GM18867 (cell line): ENCODE results near the gene WDR33.
"Not testable (repeated sequence)": the region's sequence is repeated elsewhere in the genome, so short reads cannot be mapped to it uniquely, and the experiment has no call there.

Experiments used
- ATAC-seq: cut with Tn5 transposase; IDR thresholded peaks from one replicate; pipeline ENCODE4 v1.9.1; 2021; ENCODE audit warnings: mild to moderate bottlenecking, moderate library complexity; ENCODE audit not compliant: unreplicated experiment

WDR33 gene

DNA sequence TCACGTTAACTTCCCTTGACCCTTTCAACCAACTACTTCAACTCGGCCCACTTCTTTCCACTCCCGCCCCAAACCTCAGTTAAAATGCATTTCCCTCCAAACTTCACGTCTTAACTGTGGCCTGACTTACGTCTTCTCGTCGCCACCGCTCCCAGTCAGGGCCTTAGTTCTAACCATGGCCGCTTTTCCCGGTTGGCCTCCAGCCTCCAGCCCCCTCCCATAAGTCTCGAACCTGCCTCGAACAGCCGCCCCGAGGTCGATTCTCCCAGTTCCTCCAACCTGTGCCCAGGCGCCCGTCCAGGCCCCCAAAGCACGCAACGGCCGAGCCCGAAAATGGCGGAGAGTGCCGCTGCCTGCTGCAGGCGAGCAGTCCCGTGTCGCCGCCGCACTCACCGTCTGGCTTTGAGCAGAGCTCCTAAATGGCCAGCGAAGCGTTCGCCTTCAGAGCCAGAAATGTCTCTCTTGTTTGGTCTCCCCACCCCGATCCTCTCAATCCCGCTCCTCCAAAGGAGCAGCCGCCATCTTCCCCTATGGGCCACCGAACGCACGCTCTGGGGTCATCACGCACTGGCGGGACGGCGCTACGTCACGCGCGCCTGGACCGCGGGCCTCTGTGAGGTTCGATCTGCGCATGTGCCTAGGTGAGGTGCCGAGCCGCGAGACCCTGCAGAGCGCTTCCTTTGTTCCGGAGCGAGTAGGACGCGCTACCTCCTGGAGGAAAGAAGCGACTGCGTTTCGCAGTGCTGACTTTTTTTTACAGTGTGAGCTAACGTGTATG is at the start of gene WDR33:
TSS of gene WDR33 (minus strand) at position 553 of the 778 bp plus-strand sequence. CDS start 40,190 bp downstream, outside the sequence.
- peak; percentile 98 for ATAC-seq

DNA sequence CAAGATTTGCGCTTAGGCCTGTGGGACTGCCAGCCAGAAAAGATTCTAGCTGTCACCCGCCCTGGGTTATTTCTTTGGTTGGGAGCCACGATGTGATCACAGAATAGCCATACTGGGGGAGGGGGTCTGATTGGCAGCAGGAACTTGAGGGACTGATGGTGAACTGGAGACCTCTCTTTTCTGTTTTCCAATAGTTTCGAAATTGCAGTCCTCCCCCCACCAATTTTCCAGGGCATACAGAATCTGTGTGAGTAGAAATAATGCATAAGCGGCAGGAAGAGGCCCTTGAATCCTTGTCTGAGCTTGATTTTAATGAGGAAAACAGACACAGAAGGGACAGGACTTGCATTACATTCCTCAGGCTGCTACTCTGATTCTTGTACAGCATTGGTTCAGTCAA is 49.2 kb upstream of the WDR33 start:
- no peak for ATAC-seq

DNA sequence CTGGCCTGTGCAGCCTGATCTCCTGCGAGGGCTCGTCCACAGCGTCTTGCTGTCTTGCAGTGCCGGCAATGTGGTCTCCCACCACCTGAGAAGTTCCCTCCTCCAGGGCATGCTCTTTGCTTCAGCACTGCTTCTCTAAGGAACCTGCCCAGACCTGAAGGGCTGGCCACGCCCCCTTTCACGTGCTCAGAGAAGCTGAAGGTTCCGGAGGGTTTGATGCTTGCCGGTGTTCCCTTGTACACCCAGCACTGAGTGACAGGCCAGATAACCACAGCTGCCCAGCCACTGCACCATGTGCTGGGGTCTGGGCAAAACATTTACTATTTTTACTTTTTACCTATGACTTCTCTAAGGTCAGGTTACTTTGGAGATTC is 48.7 kb upstream of the WDR33 start:
- no peak for ATAC-seq

DNA sequence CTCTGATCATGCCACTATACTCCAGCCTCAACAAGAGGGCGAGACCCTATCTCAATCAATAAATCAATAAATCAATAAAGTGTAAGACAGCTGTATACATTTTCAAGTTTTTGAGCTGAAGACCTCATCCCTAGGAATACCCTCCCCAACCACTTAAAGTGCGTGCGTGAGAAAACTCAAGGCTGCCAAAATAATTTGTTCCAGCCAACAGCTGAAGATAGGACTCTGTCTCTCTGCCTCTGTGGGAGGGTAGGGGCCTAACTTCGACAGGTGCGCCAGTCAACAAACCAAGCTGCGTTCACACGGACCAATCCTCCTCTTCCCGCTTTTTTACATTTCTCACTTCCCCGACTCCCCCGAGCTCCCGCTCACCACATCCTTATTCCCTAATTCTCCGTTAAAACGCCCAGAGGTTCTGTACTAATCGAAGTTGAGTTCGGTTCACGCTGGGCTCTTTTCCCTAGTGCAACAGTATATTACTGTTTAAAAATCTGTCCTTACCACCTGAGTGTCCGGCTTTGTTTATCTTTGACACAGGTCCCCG is 46.4 kb upstream of the WDR33 start:
- ATAC-seq = no peak

DNA sequence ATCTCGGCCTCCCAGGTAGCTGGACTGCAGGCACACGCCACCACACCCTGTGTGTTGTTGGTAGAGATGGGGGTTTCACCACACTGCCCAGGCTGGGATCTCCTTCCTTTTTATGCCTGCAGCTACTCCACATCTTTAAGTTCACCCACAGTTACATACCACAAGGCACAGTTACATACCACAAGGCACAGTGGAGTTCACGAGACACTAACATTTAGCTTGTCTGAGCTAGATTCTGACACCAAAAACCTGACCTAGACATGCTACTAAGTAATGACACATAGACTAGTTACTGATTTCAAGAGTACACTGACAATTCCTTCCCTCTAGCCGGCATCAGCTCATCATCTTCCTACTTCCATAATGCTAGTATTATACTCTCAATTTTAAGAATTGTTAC is 42.7 kb upstream of the WDR33 start:
- ATAC-seq = no peak

DNA sequence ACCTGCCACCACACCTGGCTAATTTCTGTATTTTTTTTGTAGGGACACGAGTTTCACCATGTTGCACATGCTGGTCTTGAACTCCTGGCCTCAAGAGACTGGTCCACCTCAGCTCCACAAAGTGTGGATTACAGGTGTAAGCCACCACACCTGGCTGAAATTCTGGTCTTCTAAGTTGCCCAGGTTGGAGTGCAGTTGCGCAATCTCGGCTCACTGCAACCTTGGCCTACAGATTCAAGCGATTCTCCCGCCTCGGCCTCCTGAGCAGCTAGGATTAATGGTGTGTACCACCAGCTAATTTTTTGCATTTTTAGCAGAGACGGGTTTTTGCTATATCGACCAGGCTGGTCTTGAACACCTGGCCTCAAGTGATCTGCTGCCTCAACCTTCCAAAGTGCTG is 41.4 kb upstream of the WDR33 start:
- no peak for ATAC-seq

DNA sequence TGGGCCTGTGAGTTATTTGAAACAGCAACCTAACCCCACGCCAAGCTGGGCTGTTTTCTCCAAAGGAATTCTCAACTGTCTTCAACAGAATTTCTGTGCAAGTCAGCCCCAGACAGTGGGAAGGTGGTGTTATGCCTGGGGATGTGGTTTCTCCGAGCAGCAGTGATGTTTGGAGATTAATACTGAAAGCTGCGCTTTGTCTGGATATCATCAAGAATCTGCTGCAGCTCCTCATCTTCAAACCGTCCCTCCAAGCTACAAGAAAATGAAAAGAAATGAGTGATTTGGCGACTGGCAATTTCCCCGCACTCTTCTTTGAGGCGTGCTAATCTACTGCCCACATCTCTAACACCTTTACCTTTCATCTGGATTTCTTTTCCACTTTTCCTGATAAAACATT is 37.0 kb upstream of the WDR33 start:
- no peak for ATAC-seq

DNA sequence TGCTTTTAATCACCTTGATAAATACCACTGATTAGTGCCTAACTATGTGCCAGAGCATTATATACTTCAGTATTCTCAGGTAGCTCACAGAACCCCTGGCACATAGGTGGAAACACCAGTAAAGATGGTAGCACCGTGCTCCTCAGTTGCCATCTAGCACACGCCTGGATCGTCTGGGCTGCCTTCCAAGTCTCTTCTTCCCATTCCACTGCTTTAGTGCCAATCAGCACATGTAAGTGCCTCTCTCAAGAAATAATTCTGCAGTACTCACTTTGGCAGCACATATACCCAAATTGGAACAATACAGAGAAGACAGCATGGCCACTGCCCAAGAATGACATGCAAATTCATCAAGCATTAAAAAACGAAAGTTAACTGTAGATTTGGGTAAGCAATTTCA is 34.0 kb upstream of the WDR33 start:
- no peak for ATAC-seq

DNA sequence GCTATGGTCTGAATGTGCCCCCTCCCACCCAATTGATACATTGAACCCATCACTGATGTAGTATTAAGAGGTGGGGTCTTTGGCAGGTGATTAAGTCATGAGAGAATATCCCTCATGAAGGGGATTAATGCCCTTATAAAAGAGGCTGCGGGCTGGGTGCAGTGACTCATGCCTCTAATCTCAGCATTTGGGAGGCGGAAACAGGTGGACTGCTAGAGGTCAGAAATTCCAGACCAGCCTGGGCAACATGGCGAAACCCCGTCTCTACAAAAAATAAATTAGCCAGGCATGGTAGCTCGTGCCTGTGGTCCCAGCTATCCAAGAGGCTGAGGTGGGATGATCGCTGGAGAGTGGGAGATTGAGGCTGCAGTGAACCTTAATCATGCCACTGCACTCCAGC is 32.7 kb upstream of the WDR33 start:
- no peak for ATAC-seq

DNA sequence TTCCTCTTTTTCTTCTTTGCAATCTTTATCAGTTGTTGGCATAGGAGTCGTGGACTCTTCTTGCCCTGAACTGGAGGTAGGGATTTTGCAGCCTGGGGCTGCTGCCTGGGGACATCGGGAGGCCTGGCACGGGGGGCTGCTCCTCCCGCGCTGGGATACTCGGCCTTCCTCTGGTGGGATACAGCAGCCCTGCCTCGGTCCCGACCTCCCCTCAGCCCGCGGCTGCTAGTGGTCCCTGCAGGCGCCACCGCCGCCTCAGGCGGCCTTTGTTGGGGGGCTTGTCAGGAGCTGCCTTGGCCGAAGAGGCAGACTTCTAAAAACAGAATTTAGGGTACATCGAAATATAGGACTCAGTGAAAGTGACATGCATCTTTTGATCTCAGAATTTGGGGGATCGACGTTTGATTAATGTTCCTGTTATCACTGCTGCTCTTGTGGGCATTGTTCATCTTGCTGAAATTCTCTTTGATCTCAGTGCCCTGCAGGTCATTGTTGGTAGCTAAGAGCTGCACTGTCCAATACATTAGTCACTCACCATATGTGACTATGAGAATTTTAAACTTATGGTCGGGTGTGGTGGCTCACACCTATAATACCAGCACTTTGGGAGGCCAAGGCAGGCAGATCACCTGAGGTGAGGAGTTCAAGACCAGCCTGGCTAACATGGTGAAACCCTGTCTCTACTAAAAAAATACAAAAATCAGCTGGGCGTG is 30.7 kb upstream of the WDR33 start:
- no peak for ATAC-seq

DNA sequence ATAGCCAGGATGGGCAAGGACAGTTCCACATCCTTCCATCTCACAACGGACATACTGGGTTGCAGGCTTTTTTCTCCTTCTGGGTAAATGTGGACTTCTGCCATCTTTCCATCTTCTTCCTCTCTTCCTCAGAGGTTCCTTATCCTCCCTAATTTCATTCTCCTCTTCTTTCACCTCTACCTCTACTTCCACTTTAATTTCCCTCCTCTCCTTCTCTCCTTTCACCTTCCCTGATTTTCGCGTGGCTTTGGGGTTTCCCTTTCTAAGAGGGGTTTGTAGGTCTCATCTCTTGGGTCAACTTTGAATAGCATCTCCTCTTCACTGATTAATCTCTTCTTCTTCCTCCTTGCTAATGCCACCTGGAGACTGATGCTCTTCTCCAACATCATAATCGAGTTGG is 29.9 kb upstream of the WDR33 start:
- no peak for ATAC-seq

DNA sequence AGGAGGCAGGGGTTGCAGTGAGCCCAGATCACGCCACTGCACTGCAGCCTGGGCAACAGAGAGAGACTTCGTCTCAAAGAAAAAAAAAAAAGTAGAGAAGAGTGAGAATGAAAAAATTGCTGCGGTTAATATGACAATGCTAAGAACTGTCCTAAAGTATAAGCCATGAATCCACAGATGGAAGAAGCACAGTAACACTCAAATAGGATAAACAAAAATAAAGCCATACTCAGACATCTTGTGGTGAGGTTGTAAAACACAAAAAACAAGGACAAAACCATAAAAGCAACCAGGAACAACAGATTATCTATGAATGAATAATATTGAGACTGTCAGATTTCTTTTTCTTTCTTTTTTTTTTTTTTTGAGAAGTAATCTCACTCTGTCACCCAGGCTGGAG is 24.0 kb upstream of the WDR33 start:
- no peak for ATAC-seq

DNA sequence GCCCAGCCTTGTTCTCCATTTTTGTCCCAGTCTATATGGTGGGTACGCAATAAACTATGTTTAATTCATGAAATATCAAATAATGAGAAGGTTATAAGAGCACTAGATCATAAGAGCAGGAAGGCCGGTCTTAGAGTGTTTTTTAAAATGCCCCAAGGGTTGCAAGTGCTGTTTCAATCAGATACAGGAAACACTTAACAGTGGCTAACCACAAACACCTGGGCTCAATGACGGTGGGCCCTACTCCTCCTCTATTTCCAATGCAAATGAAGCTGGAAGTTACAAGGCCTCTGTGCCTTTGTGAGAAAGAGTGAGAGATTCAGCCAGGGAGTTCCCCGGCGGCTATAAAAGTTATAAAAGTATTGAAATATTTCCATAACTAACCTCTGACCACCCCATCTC is 18.9 kb upstream of the WDR33 start:
- peak; percentile 95 for ATAC-seq

DNA sequence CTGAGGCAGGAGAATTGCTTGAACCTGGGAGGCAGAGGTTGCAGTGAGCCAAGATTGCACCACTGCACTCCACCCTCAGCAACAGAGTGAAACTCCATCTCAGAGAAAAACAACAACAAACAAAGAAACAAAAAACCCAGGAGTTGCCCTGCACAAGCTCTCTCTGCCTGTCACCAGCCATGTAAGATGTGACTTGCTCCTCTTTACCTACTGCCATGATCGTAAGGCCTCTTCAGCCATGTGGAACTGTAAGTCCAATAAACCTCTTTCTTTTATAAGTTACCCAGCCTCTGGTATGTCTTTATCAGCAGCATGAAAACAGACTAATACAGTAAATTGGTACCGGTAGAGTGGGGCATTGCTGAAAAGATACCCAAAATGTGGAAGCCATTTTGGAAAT is 15.7 kb upstream of the WDR33 start:
- not testable (repeated sequence) for ATAC-seq

DNA sequence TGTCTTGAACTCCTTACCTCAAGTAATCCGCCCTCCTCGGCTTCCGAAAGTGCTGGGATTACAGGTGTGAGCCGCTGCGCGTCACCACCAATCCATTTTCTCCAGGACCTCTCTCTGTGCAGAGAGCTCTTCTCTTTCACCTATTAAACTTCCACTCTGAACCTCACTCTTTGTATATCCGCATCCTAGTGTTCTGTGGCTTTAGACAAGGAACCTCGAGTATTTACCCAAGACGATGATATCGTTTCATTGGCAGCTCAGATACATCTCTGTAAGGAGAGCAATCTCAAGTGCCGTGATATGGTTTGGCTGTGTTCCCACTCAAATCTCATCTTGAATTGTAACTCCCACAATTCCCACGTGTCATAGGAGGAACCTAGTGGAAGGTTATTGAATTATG is 15.1 kb upstream of the WDR33 start:
- ATAC-seq = no peak

DNA sequence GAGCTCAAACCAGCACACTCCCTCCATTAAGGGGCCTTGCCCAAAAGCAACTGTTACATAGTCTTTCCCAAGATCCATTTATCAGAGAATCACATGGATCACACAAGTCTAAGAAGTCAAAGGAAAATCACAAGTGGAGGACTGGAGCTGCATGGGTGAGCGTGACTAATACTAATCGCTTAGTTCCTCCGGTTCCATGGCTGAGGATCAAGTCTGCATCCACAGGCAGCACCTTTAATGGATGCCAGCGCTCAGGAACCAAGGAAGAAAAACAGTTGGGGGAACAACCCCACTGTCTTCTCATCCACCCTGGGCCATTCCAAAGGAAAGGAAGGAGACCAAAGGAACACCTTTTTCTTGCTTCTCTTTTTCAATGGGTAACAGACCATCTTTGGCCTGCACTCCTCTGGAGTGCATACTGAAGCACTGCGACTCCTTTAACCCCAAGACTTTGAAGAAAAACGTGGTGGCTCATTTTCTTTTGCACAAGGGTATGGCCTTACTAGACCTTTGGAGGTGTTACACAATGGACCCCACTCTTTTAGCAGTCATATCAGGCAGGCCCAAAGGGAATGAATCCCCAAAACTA is 9.2 kb upstream of the WDR33 start:
- no peak for ATAC-seq

DNA sequence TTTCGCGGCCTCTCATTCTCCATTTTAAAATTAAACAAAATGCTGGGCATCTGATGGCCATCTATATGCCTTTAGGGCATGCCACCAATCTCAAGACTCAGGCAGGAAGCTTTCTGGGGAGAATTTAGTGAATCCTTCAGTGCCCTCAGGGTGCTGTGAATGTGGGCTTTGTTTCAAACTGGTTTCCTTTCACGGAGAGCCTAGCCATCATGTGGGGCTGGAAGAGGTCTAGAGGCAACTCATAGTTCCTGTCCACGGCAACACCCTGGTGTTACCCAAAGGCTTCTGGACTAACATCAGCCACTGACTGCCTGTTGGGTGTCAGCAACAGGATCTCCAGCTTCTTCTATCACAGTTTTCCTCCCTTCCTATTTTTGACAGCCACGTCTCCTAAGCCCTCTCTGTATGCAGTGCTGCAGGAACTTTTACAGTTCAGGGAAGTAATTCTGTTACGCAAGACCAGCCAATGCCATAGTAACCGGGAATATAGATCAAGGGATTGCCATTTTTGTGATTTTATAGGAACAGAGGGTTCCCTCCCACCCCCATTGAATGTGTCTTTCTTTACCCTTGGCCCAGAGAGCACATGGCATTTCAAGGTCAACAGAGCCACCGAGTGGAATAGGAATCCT is 7.9 kb upstream of the WDR33 start:
- no peak for ATAC-seq

DNA sequence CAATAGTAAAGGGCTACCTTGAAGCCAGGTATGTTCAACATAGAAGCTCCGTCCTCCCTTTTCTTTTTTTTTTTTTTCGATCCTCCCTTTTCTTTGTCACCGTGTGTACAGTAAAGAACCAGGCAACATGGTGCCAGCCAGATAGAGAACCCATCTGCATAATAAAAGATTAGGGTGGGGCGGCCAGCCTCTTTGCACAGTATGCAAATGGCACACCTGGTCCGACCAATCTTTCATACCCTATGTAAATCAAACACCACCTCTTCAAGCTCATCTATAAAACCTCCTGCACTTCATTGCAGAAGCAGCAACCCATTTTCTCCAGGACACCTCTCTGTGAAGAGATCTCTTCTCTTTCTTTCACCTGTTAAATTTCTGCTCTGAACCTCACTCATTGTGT is 7.3 kb upstream of the WDR33 start:
- no peak for ATAC-seq

DNA sequence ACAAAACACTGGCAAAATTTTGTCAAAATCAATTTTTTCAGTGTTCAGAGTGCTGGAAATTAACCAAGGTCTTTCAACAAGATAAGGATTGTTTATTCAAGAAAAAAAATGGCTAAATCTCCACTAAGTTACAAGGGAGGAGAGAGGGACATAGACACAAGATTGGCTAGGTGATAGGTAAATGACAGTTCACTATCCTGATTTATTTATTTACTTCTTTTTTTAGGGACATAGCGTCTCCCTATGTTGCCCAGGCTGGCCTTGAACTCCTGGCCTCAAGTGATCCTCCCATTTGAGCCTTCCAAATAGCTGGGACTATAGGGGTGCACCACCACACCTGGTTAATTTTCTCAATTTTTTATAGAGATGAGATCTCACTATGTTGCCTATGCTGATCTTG is 3.7 kb upstream of the WDR33 start:
- no peak for ATAC-seq

DNA sequence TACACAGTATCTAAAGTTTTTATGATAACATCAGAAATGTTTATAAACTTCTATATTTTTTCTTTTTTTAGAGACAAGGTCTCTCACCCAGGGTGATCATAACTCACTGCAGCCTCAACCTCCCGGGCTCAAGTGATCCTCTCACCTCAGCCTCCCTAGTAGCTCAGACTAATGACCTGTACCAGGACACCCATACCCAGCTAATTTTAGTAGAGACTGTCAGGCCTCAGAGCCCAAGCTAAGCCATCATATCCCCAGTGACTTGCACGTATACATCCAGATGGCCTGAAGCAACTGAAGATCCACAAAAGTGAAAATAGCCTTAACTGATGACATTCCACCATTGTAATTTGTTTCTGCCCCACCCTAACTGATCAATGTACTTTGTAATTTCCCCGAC is 1.5 kb upstream of the WDR33 start:
- not testable (repeated sequence) for ATAC-seq
